Measurements from ENCODE around the gene HYPK.
"Not testable (repeated sequence)": the region's sequence is repeated elsewhere in the genome, so short reads cannot be mapped to it uniquely, and the experiment has no call there.

The HYPK gene

DNA sequence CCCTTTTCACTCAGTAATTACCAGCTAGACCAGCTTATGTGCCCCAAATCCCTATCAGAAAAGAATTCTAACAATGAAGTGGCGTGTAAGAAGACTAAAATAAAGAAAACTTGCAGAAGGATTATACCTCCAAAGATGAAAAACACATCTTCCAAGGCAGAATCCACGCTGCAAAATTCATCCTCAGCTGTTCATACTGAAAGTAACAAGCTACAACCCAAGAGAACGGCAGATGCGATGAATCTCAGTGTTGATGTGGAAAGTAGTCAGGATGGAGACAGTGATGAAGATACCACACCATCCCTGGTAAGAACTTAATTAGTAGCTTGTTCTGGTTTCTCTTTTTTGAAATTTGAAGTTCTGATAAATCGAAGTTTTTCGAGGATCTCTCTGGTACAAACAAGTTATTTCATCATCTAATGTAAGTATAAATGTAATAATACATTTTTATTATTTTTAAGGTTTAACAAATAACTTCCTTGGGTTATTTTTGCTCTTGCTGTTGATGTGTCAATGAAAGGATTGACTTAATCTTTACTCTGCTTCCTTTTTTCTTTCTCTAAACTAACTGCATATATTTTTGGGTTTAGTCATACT is 27.8 kb downstream of the HYPK start:
- peak; percentile 20 for DNase-seq (ENCODE audit: low read depth)

DNA sequence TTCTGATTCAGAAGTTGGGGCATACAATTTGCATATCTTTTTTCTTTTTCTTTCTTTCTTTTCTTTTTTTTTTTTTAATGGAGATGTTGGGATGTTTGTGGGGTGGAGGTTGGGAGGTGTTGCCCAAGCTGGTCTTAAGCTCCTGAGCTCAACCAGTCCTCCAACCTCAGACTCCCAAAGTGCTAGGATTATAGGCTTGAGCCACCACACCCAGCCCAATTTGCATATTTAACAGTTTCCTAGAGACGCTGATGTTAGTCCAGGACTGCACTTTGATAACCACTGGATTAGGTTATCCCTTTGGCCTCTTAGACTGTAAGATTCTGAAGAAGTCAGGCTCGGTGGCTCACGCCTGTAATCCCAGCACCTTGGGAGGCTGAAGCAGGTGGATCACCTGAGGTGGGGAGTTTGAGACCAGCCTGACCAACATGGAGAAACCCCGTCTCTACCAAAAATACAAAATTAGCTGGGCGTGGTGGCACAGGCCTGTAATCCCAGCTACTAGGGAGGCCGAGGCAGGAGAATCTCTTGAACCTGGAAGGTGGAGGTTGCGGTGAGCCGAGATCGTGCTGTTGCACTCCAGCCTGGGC is 29.6 kb downstream of the HYPK start:
- not testable (repeated sequence) for H3K4me3 ChIP-seq (ENCODE audit: low read length); DNase-seq (ENCODE audit: low read depth)

More for the DNA sequence above, 27.8 kb downstream of the HYPK start:
- TF ChIP-seq, protein P1, sequence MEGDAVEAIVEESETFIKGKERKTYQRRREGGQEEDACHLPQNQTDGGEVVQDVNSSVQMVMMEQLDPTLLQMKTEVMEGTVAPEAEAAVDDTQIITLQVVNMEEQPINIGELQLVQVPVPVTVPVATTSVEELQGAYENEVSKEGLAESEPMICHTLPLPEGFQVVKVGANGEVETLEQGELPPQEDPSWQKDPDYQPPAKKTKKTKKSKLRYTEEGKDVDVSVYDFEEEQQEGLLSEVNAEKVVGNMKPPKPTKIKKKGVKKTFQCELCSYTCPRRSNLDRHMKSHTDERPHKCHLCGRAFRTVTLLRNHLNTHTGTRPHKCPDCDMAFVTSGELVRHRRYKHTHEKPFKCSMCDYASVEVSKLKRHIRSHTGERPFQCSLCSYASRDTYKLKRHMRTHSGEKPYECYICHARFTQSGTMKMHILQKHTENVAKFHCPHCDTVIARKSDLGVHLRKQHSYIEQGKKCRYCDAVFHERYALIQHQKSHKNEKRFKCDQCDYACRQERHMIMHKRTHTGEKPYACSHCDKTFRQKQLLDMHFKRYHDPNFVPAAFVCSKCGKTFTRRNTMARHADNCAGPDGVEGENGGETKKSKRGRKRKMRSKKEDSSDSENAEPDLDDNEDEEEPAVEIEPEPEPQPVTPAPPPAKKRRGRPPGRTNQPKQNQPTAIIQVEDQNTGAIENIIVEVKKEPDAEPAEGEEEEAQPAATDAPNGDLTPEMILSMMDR (conservative IDR thresholded peaks at IDR 0.05; ENCODE audit: low read length): no peak
- H3K4me3 ChIP-seq (ENCODE audit: low read length): peak overlapping the region; percentile 73

DNA sequence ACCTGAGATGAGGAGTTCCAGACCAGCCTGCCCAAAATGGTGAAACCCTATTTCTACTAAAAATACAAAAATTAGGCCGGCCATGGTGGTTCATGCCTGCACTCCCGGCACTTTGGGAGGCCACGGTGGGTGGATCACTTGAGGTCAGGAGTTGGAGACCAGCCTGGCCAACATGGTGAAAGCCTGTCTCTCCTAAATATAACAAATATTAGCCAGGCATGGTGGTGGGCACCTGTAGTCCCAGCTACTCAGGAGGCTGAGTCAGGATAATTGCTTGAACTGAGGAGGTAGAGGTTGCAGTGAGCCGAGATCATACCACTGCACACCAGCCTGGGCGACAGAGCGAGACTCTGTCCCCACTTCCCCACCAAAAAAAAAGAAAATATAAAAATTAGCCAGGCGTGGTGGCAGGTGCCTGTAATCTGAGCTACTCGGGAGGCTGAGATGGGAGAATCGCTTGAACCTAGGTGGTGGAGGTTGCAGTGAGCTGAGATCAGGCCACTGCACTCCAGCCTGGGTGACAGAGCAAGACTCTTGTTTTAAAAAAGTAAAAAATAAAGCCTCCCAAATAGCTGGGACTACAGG is 30.4 kb downstream of the HYPK start:
- not testable (repeated sequence) for DNase-seq (ENCODE audit: low read depth); H3K4me3 ChIP-seq (ENCODE audit: low read length)

DNA sequence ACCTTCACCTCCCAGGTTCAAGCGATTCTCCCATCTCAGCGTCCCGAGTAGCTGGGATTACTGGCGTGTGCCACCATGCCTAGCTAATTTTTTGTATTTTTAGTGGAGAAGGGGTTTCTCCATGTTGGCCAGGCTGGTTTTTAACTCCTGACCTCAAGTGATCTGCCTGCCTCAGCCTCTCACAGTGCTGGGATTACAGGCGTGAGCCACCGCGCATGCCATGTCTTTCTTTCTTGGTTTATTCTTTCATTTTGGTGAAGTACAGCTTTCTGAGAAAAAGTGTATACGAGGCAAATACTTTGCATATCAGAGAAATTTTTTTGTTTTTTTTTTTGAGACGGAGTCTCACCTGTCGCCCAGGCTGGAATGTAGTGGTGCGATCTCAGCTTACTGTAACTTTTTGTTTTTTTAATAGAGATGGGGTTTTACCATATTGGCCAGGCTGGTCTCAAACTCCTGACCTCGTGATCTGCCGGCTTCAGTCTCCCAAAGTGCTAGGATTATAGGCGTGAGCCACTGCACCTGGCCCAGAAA is 31.2 kb downstream of the HYPK start:
- not testable (repeated sequence) for DNase-seq (ENCODE audit: low read depth); H3K4me3 ChIP-seq (ENCODE audit: low read length)

DNA sequence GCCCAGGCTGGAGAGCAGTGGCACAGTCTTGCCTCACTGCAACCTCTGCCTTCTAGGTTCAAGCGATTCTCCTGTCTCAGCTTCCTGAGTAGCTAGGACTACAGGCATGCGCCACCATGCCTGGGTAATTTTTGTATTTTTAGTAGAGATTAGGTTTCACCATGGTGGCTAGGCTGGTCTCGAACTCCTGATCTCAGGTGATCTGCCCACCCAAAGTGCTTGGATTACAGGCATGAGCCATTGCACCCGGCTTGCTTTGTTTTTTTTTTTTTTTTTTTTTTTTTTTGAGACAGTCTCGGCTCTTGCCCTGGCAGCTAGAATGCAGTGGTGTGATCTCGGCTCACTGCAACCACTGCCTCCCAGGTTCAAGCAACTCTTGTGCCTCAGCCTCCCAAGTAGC is 32.1 kb downstream of the HYPK start:
- DNase-seq (ENCODE audit: low read depth); H3K4me3 ChIP-seq (ENCODE audit: low read length): not testable (repeated sequence)

DNA sequence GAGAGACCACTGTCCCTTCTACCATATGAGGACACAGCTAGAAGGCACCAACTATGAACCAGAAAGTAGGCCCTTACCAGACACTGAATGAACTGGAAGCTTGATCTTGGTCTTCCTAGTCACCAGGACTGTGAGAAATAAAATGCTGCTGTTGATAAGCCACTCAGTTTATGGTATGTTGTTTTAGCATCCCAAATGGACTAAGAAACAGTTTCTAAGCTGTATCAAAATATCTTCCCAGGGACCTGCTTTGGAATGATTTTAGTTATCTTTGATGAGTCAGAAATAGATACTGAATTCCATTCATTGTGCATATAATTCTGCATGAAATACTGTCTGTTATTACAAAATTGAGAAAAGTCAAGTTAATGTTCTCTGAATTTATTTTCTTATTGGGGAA is 45.0 kb downstream of the HYPK start:
- TF ChIP-seq, protein P1 (conservative IDR thresholded peaks at IDR 0.05; ENCODE audit: low read length): no peak
- no peak for DNase-seq (ENCODE audit: low read depth)
- no peak overlapping the region for H3K4me3 ChIP-seq (ENCODE audit: low read length)

DNA sequence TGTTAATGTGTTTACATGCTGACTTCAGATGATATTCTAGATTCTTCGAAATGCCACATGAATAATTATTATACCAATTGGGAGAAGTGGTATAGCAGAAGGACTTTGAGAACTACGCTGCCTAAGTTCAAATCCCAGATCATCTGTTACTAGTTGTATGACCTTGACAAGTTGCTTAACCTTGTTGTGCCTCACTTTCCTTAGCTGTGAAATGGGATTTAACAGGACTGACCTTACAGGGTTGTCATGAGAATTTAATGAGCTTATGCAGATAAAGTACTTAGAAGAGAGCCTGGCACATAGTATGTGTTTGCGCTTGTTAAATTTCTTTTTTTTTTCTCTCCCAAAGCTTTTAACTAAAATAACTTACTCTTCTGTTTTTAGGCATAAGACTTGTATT is 50.9 kb downstream of the HYPK start:
- TF ChIP-seq, protein P1 (conservative IDR thresholded peaks at IDR 0.05; ENCODE audit: low read length): no peak
- H3K4me3 ChIP-seq (ENCODE audit: low read length): no peak overlapping the region
- no peak for DNase-seq (ENCODE audit: low read depth)

DNA sequence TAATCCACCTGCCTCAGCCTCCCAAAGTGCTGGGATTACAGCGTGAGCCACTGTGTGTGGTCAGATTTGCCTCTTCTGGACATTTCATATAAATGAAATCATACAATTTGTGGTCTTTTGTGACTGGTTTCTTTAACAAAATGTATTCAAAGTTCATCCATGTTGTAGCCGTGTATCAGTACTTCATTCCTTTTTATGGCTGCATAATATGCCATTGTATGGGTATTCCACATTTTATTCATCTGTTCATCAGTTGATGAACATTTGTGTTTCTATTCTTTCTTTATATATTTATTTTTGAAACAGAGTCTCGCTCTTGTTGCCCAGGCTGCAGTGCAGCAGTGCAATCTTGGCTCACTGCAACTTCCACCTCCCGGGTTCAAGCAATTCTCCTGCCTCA is 52.2 kb downstream of the HYPK start:
- TF ChIP-seq, protein P1 (conservative IDR thresholded peaks at IDR 0.05; ENCODE audit: low read length): no peak
- H3K4me3 ChIP-seq (ENCODE audit: low read length): no peak overlapping the region
- no peak for DNase-seq (ENCODE audit: low read depth)

All from AG10803 (cell line).